Esophagus squamous epithelium (tissue), 5 donors: ENCODE results near the gene PDSS2. TPM values are rescaled to one million over a fixed set of nuclear protein-coding genes. Genes with fewer than 3 reads are reported as not detected.
"Not testable (repeated sequence)": the region's sequence is repeated elsewhere in the genome, so short reads cannot be mapped to it uniquely, and the experiment has no call there.

Source experiments
- DNase-seq: peaks from one replicate; lab custom pipeline; 2025; lab: John Stamatoyannopoulos, UW
- H3K27ac ChIP-seq, 4 donors: fragments of 200-600 bp; sonication (generic); one replicate each; pipeline ENCODE4 v1.5.1; 2016 to 2019; ENCODE audit warnings: mild to moderate bottlenecking in 1 of 4
- H3K27me3 ChIP-seq, 4 donors: fragments of 200-600 bp; sonication (generic); 1 replicate in 3 of 4; 2 replicates in 1 of 4; pipeline versions ENCODE4 v1.5.1 to v1.6.0; 2017 to 2021; ENCODE audit warnings: antibody characterized with exemption in 1 of 4
- H3K36me3 ChIP-seq, 3 donors: fragments of 200-600 bp; sonication (generic); one replicate each; pipeline ENCODE4 v1.5.1; 2016 to 2019
- H3K4me1 ChIP-seq, 3 donors: fragments of 200-600 bp; sonication (generic); one replicate each; pipeline ENCODE4 v1.5.1; 2017 to 2019
- H3K4me3 ChIP-seq, 4 donors: fragments of 200-600 bp; sonication (generic); 1 replicate in 3 of 4; 2 replicates in 1 of 4; pipeline ENCODE4 v1.5.1; 2016 to 2019; ENCODE audit warnings: mild to moderate bottlenecking in 2 of 4, moderate library complexity in 1 of 4
- H3K9me3 ChIP-seq, 3 donors: fragments of 200-600 bp; sonication (generic); one replicate each; pipeline ENCODE4 v1.5.1; 2016 to 2019
- CTCF ChIP-seq, 6 experiments: fragments of 450-650 bp in 4 of 6; fragments of 200-600 bp in 2 of 6; sonication (generic) in 2 of 6; IDR thresholded peaks; one replicate each; pipeline ENCODE4 v1.5.1; 2016 to 2019; ENCODE audit warnings: antibody characterized with exemption in 6 of 6, mild to moderate bottlenecking in 4 of 6, moderate library complexity in 4 of 6
- POLR2A ChIP-seq, 4 donors: fragments of 450-650 bp; IDR thresholded peaks; one replicate each; pipeline ENCODE4 v1.6.1; 2017; ENCODE audit warnings: antibody characterized with exemption in 4 of 4, mild to moderate bottlenecking in 4 of 4, moderate library complexity in 3 of 4
- WGBS, 2 donors: methylation state at CpG; one replicate each; pipeline ENCODE4 v1.1.5; 2018; 5-methylcytosine and 5-hydroxymethylcytosine counted together
- intact Hi-C: fragments of 100-400 bp; cut with DNase I; formaldehyde crosslinking; loops from one replicate; pipeline ENCODE4 v1.15.0; 2022
- total RNA-seq, 4 donors: library from RNA; depleted of rRNA; stranded (reverse); fragments of >200 nt; gene quantifications; one replicate each; pipeline ENCODE4 v1.1.0, GENCODE V29; 2016
- donor health status: DM: yes; HTN: yes; CAD: no.

Gene PDSS2
- total RNA-seq, 4 donors from 2014 or later, result 7.0 to 15.9 (median 12.3) TPM

- TF ChIP-seq POLR2A (IDR thresholded peaks at IDR 0.05) (no peak), CTCF (IDR thresholded peaks at IDR 0.05) (no peak)
- intact Hi-C loops, result no loop called here
- no peaks in the 10 kb centered on the region for H3K4me1 ChIP-seq
- no peak for DNase-seq
- H3K36me3 ChIP-seq, result no peaks in the 10 kb centered on the region
- no peak overlapping the region for H3K4me3 ChIP-seq
- H3K9me3 ChIP-seq, result no peaks in the 10 kb centered on the region
- H3K27me3 ChIP-seq, result no peaks in the 10 kb centered on the region
- WGBS, 2 donors, result 50 to 60% methylated on average over 1 of the region's 1 CpG
- no peak overlapping the region for H3K27ac ChIP-seq
Observed at GRCh38 chr6:107369493-107369892, 89.9 kb downstream of the PDSS2 start.

GRCh38 chr6:107368471-107368870 is 90.9 kb downstream of the PDSS2 start:
- DNase-seq, result no peak
- TF ChIP-seq CTCF (IDR thresholded peaks at IDR 0.05), result no peak
- no peak for TF ChIP-seq POLR2A (IDR thresholded peaks at IDR 0.05)
- Histone ChIP-seq H3K27me3 (no peaks in the 10 kb centered on the region), H3K4me3 (no peak overlapping the region), H3K9me3 (peaks cover 0 to 1% (median 0%) of the 10 kb centered on the region in 3 donors), H3K27ac (no peak overlapping the region), H3K36me3 (peaks cover 0 to 8% (median 0%) of the 10 kb centered on the region in 3 donors), H3K4me1 (no peaks in the 10 kb centered on the region)
- intact Hi-C loops, result no loop called here
- 80 to 89% methylated on average over 2 of the region's 2 CpGs for WGBS, 2 donors

- H3K4me1 ChIP-seq, H3K27ac ChIP-seq, DNase-seq, H3K4me3 ChIP-seq, H3K27me3 ChIP-seq, intact Hi-C loops, H3K9me3 ChIP-seq: not testable (repeated sequence)
- 100% methylated on average over 5 of the region's 26 CpGs; no CpG with 5 or more reads in 1 of the 2 donors for WGBS, 2 donors
- peaks cover 0 to 24% (median 0%) of the 10 kb centered on the region in 3 donors for H3K36me3 ChIP-seq
Observed at GRCh38 chr6:107364173-107364572, 95.2 kb downstream of the PDSS2 start.

- intact Hi-C loops, result no loop called here
- TF ChIP-seq POLR2A (IDR thresholded peaks at IDR 0.05) (no peak), CTCF (IDR thresholded peaks at IDR 0.05) (no peak)
- H3K9me3 ChIP-seq, result peaks cover 0 to 7% (median 0%) of the 10 kb centered on the region in 3 donors
- H3K4me3 ChIP-seq, result no peak overlapping the region
- no peaks in the 10 kb centered on the region for H3K4me1 ChIP-seq
- WGBS, 2 donors, result 86 to 94% methylated on average over 3 to 4 of the region's 5 CpGs
- H3K36me3 ChIP-seq, result peaks cover 0 to 24% (median 0%) of the 10 kb centered on the region in 3 donors
- H3K27me3 ChIP-seq, result no peaks in the 10 kb centered on the region
- DNase-seq, result no peak
- no peak overlapping the region for H3K27ac ChIP-seq
Observed at GRCh38 chr6:107361753-107362604, 97.4 kb downstream of the PDSS2 start.

- intact Hi-C loops, result no loop called here
- Histone ChIP-seq H3K27ac (no peak overlapping the region), H3K9me3 (peaks cover 0 to 7% (median 0%) of the 10 kb centered on the region in 3 donors), H3K27me3 (no peaks in the 10 kb centered on the region), H3K4me3 (no peak overlapping the region), H3K4me1 (no peaks in the 10 kb centered on the region), H3K36me3 (peaks cover 0 to 24% (median 0%) of the 10 kb centered on the region in 3 donors)
- TF ChIP-seq CTCF (IDR thresholded peaks at IDR 0.05) (no peak), POLR2A (IDR thresholded peaks at IDR 0.05) (no peak)
- WGBS, 2 donors, result 80 to 83% methylated on average over 2 of the region's 2 CpGs
- DNase-seq, result no peak
Observed at GRCh38 chr6:107360476-107360875, 98.9 kb downstream of the PDSS2 start.
